Adrenal gland (tissue), 5 donors: ENCODE measurements around the gene SLC4A3.

Experiments used
- CTCF ChIP-seq, 6 experiments: fragments of 450-650 bp in 4 of 6; fragments of 200-600 bp in 2 of 6; sonication (generic) in 1 of 6; IDR thresholded peaks; 1 replicate in 5 of 6; 2 replicates in 1 of 6; pipeline versions ENCODE4 v1.5.1 to v1.8.0; 2016 to 2021; ENCODE audit warnings: antibody characterized with exemption in 6 of 6, mild to moderate bottlenecking in 2 of 6, moderate library complexity in 1 of 6
- POLR2A ChIP-seq, 2 donors: fragments of 450-650 bp; IDR thresholded peaks; one replicate each; pipeline ENCODE4 v1.6.1; 2017; ENCODE audit warnings: antibody characterized with exemption in 2 of 2, mild to moderate bottlenecking in 2 of 2, moderate library complexity in 1 of 2
- donor health status: DM: no; HTN: no; CAD: no.

GRCh38 chr2:219689676-219690628 is 62.5 kb downstream of the SLC4A3 start:
- TF ChIP-seq CTCF (IDR thresholded peaks at IDR 0.05) (peak; percentile 72 to 84 (median 76)), POLR2A (IDR thresholded peaks at IDR 0.05) (no peak)
